ENCODE data around the gene TTK. TPM values are rescaled to one million over a fixed set of nuclear protein-coding genes. Genes with fewer than 3 reads are reported as not detected.
"Not testable (repeated sequence)": the region's sequence is repeated elsewhere in the genome, so short reads cannot be mapped to it uniquely, and the experiment has no call there.

Gene TTK
- total and polyA plus RNA-seq, 2 experiments from 2014 or later = 50.7 to 79.6 TPM

DNA sequence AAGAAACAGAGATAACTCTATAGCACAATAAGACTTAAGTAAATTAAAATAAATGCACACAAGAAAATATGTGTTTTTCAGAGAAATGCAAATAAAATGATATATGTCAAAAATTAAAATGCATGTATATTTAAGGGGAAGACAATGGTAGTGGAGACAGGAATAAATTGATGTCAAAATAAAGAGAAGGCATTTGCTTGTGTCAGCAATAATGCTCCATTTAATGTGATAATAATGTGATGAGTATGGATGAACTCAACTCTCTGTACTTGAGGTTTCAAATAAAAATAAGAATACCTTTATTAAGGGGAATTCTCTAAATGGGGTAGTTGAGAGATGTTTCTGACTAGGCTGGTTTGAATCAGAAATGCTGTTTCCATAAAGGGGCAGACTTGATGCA lies 56.3 kb downstream of the TTK start (continued):
- TF ChIP-seq EZH2phosphoT487 (IDR thresholded peaks at IDR 0.05; ENCODE audit: unreplicated experiment) (no peak), EZH2 (IDR thresholded peaks at IDR 0.05; ENCODE audit: low read depth, unreplicated experiment) (no peak), ZNF114 (CRISPR knock-in tag; IDR thresholded peaks at IDR 0.05) (no peak), JUNB (IDR thresholded peaks at IDR 0.05; ENCODE audit: unreplicated experiment) (no peak)
- TF ChIP-seq, protein P1, sequence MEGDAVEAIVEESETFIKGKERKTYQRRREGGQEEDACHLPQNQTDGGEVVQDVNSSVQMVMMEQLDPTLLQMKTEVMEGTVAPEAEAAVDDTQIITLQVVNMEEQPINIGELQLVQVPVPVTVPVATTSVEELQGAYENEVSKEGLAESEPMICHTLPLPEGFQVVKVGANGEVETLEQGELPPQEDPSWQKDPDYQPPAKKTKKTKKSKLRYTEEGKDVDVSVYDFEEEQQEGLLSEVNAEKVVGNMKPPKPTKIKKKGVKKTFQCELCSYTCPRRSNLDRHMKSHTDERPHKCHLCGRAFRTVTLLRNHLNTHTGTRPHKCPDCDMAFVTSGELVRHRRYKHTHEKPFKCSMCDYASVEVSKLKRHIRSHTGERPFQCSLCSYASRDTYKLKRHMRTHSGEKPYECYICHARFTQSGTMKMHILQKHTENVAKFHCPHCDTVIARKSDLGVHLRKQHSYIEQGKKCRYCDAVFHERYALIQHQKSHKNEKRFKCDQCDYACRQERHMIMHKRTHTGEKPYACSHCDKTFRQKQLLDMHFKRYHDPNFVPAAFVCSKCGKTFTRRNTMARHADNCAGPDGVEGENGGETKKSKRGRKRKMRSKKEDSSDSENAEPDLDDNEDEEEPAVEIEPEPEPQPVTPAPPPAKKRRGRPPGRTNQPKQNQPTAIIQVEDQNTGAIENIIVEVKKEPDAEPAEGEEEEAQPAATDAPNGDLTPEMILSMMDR (conservative IDR thresholded peaks at IDR 0.05; ENCODE audit: low read depth in 2 of 2) = no peak

DNA sequence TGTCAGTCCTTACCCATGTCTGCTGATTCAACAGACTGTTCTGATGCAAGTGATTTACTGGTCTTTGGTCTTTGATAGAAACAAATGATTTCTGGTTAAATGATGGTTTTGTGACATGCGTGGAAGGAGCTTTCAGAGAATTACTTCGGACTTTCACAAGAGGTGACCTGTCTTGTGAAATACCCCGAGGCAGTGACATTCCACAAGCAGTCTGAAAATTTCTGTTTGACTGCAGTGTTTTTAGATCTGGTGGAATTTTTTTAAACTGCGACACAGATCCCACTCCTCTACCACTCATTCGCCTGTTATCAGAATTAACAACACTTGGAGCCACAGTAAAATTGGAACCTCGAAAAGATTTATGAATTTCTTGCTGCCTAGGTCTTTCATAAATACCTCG lies 63.7 kb downstream of the TTK start:
- not testable (repeated sequence) for H3K4me1 Mint-ChIP-seq; H3K9me2 ChIP-seq (ENCODE audit: insufficient read depth); H3K4me3 Mint-ChIP-seq; H3K4me1 ChIP-seq (ENCODE audit: insufficient read depth); H3K27me3 Mint-ChIP-seq (ENCODE audit: insufficient read depth, low read depth, poor library complexity); H3K79me2 ChIP-seq (replicated peaks; ENCODE audit: insufficient read depth); H3K4me2 ChIP-seq; DNase-seq (ENCODE audit: low spot score); H3K36me3 Mint-ChIP-seq (ENCODE audit: low read depth); H4K20me1 ChIP-seq (replicated peaks; ENCODE audit: insufficient read depth); H2AFZ ChIP-seq; H3F3A ChIP-seq (replicated peaks; ENCODE audit: low read depth); H3K27ac ChIP-seq (ENCODE audit: low read depth); H3K4me3 ChIP-seq; H3K9me3 Mint-ChIP-seq; H3K27ac Mint-ChIP-seq; H3K27me3 ChIP-seq (ENCODE audit: insufficient read depth); H3K36me3 ChIP-seq (ENCODE audit: insufficient read depth); ATAC-seq

DNA sequence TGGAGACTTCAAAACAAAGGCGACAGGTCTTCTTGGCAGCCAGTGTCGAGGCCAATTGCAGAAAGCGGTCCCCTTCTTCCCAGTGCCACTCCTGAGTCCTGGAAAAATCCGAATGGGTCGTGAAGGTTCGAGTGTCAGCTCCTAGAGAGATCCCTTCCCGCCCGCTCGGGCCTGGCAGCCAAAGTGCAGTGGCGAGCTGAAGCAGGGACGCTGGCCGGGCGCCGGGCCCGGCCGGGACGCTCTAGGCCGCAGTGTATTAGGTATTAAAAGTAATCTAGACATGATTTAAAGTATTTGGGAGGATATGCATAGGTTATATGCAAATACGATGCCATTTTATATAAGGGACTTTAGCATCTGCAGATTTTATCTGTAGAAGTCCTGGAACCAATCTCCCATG lies 66.0 kb downstream of the TTK start:
- H3K36me3 ChIP-seq (ENCODE audit: insufficient read depth); H3K27ac ChIP-seq (ENCODE audit: low read depth); H3K4me3 ChIP-seq; ATAC-seq; H4K20me1 ChIP-seq (replicated peaks; ENCODE audit: insufficient read depth); H3K9me2 ChIP-seq (ENCODE audit: insufficient read depth); H3K4me3 Mint-ChIP-seq; H3K9me3 Mint-ChIP-seq; H3K4me1 ChIP-seq (ENCODE audit: insufficient read depth); H2AFZ ChIP-seq; H3K27me3 ChIP-seq (ENCODE audit: insufficient read depth); H3K27me3 Mint-ChIP-seq (ENCODE audit: insufficient read depth, low read depth, poor library complexity); H3K27ac Mint-ChIP-seq; H3K36me3 Mint-ChIP-seq (ENCODE audit: low read depth); DNase-seq (ENCODE audit: low spot score); H3K4me2 ChIP-seq; H3K4me1 Mint-ChIP-seq; H3F3A ChIP-seq (replicated peaks; ENCODE audit: low read depth); H3K79me2 ChIP-seq (replicated peaks; ENCODE audit: insufficient read depth): not testable (repeated sequence)

DNA sequence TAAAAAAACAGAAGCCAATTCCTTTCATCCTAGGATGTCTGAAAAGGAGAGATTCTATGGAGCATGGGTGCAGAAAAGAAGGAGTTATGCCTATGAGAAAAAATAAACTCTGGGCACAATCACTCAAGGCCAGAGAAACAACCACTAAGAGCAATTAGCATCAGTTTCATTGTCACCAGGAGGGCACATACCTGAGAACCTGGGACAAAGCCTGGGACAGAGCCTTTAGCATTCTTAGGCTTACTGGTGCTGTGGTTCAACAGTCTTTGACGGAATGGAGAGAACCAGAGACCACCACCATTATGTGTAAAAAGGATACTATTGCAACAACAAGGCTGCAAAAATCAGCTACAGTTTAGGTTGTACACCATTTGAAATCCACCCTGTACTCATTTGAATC lies 72.6 kb downstream of the TTK start:
- H3K9me3 Mint-ChIP-seq = no peaks in the 10 kb centered on the region
- no peaks in the 10 kb centered on the region for H3K27me3 Mint-ChIP-seq (ENCODE audit: insufficient read depth, low read depth, poor library complexity)
- H3K4me1 ChIP-seq (ENCODE audit: insufficient read depth) = no peaks in the 10 kb centered on the region
- peaks cover 5% of the 10 kb centered on the region; the same call in 1 of the 2 replicates for H3K9me2 ChIP-seq (ENCODE audit: insufficient read depth)
- no peak overlapping the region for H3K4me3 Mint-ChIP-seq
- no peaks in the 10 kb centered on the region for H3K36me3 ChIP-seq (ENCODE audit: insufficient read depth)
- no peak overlapping the region for H2AFZ ChIP-seq
- ATAC-seq (peak; percentile 83), DNase-seq (ENCODE audit: low spot score) (peak; percentile 49)
- no peak overlapping the region for H3K27ac ChIP-seq (ENCODE audit: low read depth)
- H3K4me2 ChIP-seq = peak overlapping the region; percentile 7; the same call in 1 of the 2 replicates
- no peaks in the 10 kb centered on the region for H3F3A ChIP-seq (replicated peaks; ENCODE audit: low read depth)
- no peaks in the 10 kb centered on the region for H4K20me1 ChIP-seq (replicated peaks; ENCODE audit: insufficient read depth)
- no peaks in the 10 kb centered on the region for H3K79me2 ChIP-seq (replicated peaks; ENCODE audit: insufficient read depth)
- peaks cover 12% of the 10 kb centered on the region for H3K4me1 Mint-ChIP-seq
- H3K27me3 ChIP-seq (ENCODE audit: insufficient read depth) = no peaks in the 10 kb centered on the region
- H3K27ac Mint-ChIP-seq = no peak overlapping the region
- H3K36me3 Mint-ChIP-seq (ENCODE audit: low read depth) = no peaks in the 10 kb centered on the region
- no peak overlapping the region for H3K4me3 ChIP-seq
- TF ChIP-seq CREB1 (CRISPR knock-in tag; IDR thresholded peaks at IDR 0.05; ENCODE audit: low read depth) (no peak), ZNF331 (CRISPR knock-in tag; IDR thresholded peaks at IDR 0.05; ENCODE audit: low read depth) (no peak), POLR2AphosphoS5 (IDR thresholded peaks at IDR 0.05; ENCODE audit: low read depth) (no peak), EZH2 (IDR thresholded peaks at IDR 0.05; ENCODE audit: low read depth, unreplicated experiment) (no peak)
- TF ChIP-seq, protein P2, sequence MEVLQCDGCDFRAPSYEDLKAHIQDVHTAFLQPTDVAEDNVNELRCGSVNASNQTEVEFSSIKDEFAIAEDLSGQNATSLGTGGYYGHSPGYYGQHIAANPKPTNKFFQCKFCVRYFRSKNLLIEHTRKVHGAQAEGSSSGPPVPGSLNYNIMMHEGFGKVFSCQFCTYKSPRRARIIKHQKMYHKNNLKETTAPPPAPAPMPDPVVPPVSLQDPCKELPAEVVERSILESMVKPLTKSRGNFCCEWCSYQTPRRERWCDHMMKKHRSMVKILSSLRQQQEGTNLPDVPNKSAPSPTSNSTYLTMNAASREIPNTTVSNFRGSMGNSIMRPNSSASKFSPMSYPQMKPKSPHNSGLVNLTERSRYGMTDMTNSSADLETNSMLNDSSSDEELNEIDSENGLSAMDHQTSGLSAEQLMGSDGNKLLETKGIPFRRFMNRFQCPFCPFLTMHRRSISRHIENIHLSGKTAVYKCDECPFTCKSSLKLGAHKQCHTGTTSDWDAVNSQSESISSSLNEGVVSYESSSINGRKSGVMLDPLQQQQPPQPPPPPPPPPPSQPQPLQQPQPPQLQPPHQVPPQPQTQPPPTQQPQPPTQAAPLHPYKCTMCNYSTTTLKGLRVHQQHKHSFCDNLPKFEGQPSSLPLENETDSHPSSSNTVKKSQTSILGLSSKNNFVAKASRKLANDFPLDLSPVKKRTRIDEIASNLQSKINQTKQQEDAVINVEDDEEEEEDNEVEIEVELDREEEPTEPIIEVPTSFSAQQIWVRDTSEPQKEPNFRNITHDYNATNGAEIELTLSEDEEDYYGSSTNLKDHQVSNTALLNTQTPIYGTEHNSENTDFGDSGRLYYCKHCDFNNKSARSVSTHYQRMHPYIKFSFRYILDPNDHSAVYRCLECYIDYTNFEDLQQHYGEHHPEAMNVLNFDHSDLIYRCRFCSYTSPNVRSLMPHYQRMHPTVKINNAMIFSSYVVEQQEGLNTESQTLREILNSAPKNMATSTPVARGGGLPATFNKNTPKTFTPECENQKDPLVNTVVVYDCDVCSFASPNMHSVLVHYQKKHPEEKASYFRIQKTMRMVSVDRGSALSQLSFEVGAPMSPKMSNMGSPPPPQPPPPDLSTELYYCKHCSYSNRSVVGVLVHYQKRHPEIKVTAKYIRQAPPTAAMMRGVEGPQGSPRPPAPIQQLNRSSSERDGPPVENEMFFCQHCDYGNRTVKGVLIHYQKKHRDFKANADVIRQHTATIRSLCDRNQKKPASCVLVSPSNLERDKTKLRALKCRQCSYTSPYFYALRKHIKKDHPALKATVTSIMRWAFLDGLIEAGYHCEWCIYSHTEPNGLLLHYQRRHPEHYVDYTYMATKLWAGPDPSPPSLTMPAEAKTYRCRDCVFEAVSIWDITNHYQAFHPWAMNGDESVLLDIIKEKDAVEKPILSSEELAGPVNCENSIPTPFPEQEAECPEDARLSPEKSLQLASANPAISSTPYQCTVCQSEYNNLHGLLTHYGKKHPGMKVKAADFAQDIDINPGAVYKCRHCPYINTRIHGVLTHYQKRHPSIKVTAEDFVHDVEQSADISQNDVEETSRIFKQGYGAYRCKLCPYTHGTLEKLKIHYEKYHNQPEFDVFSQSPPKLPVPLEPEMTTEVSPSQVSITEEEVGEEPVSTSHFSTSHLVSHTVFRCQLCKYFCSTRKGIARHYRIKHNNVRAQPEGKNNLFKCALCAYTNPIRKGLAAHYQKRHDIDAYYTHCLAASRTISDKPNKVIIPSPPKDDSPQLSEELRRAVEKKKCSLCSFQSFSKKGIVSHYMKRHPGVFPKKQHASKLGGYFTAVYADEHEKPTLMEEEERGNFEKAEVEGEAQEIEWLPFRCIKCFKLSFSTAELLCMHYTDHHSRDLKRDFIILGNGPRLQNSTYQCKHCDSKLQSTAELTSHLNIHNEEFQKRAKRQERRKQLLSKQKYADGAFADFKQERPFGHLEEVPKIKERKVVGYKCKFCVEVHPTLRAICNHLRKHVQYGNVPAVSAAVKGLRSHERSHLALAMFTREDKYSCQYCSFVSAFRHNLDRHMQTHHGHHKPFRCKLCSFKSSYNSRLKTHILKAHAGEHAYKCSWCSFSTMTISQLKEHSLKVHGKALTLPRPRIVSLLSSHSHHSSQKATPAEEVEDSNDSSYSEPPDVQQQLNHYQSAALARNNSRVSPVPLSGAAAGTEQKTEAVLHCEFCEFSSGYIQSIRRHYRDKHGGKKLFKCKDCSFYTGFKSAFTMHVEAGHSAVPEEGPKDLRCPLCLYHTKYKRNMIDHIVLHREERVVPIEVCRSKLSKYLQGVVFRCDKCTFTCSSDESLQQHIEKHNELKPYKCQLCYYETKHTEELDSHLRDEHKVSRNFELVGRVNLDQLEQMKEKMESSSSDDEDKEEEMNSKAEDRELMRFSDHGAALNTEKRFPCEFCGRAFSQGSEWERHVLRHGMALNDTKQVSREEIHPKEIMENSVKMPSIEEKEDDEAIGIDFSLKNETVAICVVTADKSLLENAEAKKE (CRISPR knock-in tag; IDR thresholded peaks at IDR 0.05) = peak; percentile 60; the same call in 1 of the 2 replicates
